SH-SY5Y (cell line): ENCODE results near the gene MRPS23.

Experiments
- GATA2 ChIP-seq: IDR thresholded peaks from 2 replicates; pipeline ENCODE4 v1.6.1; 2011; ENCODE audit warnings: mild to moderate bottlenecking, low read depth, low read length
- GATA3 ChIP-seq: IDR thresholded peaks from 2 replicates; pipeline ENCODE4 v1.6.1; 2011; ENCODE audit warnings: low read depth, mild to moderate bottlenecking, low read length, moderate library complexity

DNA sequence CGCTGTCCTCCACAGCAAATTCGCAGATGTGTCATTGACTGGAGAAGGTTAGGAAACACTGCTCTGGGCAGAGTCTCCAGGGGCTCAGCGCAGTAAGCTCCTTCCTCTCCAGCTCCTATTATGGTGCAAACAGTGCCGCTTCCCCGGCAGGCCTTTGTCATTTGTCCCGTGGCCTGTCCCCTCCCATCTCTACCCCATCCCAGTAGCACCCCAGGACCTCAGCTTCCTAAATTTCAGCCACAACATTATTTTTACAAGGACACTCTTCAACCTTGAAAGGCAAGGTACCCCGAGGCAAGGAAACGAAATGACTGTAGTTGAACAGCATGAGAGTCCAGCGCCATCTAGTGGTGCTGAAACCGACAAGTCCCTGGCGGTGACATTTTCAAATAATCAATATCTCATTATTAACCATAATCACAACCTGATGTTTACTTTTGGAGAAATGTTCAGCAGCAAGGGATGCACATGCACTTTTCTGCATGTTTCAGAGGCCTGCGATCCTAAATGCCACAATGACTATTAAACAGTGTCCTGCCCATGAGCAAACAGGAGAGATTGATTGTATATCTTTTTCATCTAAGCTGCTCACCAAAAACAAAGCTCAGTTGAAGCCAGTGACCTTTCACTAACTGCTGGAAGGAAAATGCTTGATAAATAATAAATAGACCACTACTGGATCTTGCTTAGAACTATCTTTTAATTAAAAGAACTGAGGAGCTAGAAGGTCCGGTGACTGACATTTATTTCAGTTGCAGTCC lies 16.5 kb downstream of the MRPS23 start:
- TF ChIP-seq GATA2 = peak; percentile 32; the same call in 1 of the 2 replicates
- TF ChIP-seq GATA3 = no peak
